ENCODE measurements around the gene SIM1. TPM values are rescaled to one million over a fixed set of nuclear protein-coding genes. Genes with fewer than 3 reads are reported as not detected.
"Not testable (repeated sequence)": the region's sequence is repeated elsewhere in the genome, so short reads cannot be mapped to it uniquely, and the experiment has no call there.

The SIM1 gene
- total RNA-seq, 1 experiment from 2014 or later: not detected

- DNase-seq (ENCODE audit: low read depth, low spot score): no peak
- in situ Hi-C loops (cut with HindIII; ENCODE audit: low pct_unique_long_range_greater_than_20kb, low sequenced_read_pairs): no loop called here
Observed at GRCh38 chr6:100388868-100389519, 75.7 kb downstream of the SIM1 start.

GRCh38 chr6:100382767-100383195 is 81.9 kb downstream of the SIM1 start:
- in situ Hi-C loops (cut with HindIII; ENCODE audit: low pct_unique_long_range_greater_than_20kb, low sequenced_read_pairs): no loop called here
- no peak for DNase-seq (ENCODE audit: low read depth, low spot score)

DNA sequence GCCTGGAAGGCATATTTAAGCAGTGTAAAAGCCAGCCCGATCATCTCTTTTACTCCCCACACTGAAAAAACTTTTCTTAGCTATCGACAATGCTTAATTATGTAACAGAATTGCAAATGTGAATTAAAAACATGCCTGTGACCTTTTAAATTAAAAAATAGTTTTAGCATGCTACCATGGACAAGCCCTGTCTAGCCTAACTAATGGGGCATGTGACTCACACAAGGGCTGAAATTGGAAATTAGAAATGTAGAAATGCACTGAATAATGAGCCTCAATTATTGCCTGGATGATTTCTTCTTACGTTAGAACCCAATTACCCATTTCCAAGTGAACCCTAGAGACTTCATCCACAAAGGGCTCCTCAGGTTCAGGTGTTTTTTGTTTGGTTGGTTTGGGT is 82.7 kb downstream of the SIM1 start:
- in situ Hi-C loops (cut with HindIII; ENCODE audit: low pct_unique_long_range_greater_than_20kb, low sequenced_read_pairs): no loop called here
- no peak for DNase-seq (ENCODE audit: low read depth, low spot score)

GRCh38 chr6:100381111-100381510 is 83.6 kb downstream of the SIM1 start:
- DNase-seq (ENCODE audit: low read depth, low spot score): no peak
- in situ Hi-C loops (cut with HindIII; ENCODE audit: low pct_unique_long_range_greater_than_20kb, low sequenced_read_pairs): no loop called here

- in situ Hi-C loops (cut with HindIII; ENCODE audit: low pct_unique_long_range_greater_than_20kb, low sequenced_read_pairs): no loop called here
- DNase-seq (ENCODE audit: low read depth, low spot score): no peak
Observed at GRCh38 chr6:100379386-100379785, 85.3 kb downstream of the SIM1 start.

GRCh38 chr6:100378576-100378975 is 86.1 kb downstream of the SIM1 start:
- DNase-seq (ENCODE audit: low read depth, low spot score): no peak
- in situ Hi-C loops (cut with HindIII; ENCODE audit: low pct_unique_long_range_greater_than_20kb, low sequenced_read_pairs): no loop called here

GRCh38 chr6:100376103-100376502 is 88.6 kb downstream of the SIM1 start:
- DNase-seq (ENCODE audit: low read depth, low spot score): no peak
- in situ Hi-C loops (cut with HindIII; ENCODE audit: low pct_unique_long_range_greater_than_20kb, low sequenced_read_pairs): no loop called here

- DNase-seq (ENCODE audit: low read depth, low spot score): no peak
- in situ Hi-C loops (cut with HindIII; ENCODE audit: low pct_unique_long_range_greater_than_20kb, low sequenced_read_pairs): no loop called here
Observed at GRCh38 chr6:100372326-100373091, 92.2 kb downstream of the SIM1 start.

DNA sequence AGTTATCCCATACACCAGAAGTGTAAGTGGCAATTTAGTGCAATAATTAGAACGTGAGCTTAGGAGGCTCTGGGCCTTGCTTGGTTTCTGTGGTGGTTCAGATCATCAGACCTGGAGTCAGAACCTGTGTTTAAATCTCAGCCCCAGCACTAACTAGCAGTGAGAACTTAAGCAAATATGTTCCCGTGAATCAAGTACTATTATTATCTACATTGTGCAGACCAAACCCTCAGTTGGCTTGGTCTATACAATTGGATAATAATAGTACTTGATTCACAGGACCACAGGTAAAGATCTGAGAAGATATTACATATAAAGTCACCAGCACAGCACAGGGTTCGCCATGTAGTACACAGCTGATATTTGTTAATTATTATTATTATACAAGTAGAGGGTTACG is 93.1 kb downstream of the SIM1 start:
- DNase-seq (ENCODE audit: low read depth, low spot score): no peak
- in situ Hi-C loops (cut with HindIII; ENCODE audit: low pct_unique_long_range_greater_than_20kb, low sequenced_read_pairs): no loop called here

GRCh38 chr6:100370265-100370664 is 94.5 kb downstream of the SIM1 start:
- DNase-seq (ENCODE audit: low read depth, low spot score): peak; percentile 26
- in situ Hi-C loops (cut with HindIII; ENCODE audit: low pct_unique_long_range_greater_than_20kb, low sequenced_read_pairs): no loop called here

GRCh38 chr6:100366419-100366818 is 98.3 kb downstream of the SIM1 start:
- in situ Hi-C loops (cut with HindIII; ENCODE audit: low pct_unique_long_range_greater_than_20kb, low sequenced_read_pairs): no loop called here
- no peak for DNase-seq (ENCODE audit: low read depth, low spot score)

DNA sequence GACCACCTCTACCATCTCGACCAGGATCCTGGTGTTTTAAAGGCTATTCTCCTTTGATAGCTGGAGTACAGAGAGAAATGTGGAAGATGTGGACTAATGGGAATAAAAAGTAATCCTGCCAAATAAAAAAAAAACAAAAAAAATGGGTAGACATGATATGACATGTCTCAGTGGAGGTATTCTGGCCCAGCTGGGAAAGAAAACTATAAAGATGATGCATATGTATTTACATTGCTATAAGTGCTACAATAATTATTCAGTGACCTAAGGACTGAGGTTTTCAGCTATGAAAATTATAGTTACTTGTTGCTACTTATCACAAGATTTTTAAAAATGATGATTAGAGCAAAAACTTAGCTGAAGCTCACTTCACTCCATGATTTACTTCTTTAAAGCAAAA is 101.1 kb downstream of the SIM1 start:
- DNase-seq (ENCODE audit: low read depth, low spot score): no peak
- in situ Hi-C loops (cut with HindIII; ENCODE audit: low pct_unique_long_range_greater_than_20kb, low sequenced_read_pairs): no loop called here

DNA sequence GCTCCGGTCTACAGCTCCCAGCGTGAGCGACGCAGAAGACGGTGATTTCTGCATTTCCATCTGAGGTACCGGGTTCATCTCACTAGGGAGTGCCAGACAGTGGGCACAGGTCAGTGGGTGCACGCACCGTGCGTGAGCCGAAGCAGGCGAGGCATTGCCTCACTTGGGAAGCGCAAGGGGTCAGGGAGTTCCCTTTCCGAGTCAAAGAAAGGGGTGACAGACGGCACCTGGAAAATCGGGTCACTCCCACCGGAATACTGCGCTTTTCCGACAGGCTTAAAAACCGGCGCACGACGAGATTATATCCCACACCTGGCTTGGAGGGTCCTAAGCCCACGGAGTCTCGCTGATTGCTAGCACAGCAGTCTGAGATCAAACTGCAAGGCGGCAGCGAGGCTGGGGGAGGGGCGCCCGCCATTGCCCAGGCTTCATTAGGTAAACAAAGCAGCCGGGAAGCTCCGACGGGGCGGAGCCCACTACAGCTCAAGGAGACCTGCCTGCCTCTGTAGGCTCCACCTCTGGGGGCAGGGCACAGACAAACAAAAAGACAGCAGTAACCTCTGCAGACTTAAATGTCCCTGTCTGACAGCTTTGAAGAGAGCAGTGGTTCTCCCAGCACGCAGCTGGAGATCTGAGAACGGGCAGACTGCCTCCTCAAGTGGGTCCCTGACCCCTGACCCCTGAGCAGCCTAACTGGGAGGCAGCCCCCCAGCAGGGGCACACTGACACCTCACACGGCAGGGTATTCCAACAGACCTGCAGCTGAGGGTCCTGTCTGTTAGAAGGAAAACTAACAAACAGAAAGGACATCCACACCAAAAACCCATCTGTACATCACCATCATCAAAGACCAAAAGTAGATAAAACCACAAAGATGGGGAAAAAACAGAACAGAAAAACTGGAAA is 109.7 kb downstream of the SIM1 start:
- DNase-seq (ENCODE audit: low read depth, low spot score); in situ Hi-C loops (cut with HindIII; ENCODE audit: low pct_unique_long_range_greater_than_20kb, low sequenced_read_pairs): not testable (repeated sequence)

DNA sequence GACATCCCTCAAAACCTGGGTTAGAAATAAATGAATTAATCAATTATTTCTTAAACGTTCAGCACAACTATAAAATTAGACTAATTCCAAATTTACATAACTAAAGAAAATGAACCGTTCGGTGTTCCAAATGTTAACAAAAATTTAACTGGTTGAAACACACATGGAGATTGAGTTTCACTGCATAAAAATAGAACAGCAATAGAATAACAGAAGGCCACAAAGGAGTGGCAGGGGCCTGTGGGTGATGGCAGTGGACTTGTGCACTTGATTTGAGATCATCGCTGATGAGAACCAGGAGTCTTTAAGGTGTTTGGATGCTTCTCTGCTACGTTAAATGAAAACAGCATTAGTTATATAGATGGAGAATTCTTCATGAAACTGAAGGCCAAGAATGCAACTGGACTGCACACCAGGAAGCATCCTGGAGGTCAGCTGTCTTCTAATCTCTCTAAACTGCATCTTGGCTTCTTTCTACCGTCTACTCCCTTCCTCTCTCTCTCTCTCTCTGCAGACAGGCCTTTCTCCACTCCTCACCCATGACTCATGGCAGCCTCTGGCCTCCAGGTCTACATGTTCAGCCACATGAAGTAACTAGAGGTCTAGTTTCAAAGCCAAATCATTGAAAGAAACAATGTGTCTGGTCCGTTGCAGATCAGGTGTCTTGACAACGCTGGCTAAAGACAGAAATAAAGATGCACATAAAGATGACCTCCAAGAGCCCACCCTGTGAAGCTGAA is 111.3 kb downstream of the SIM1 start:
- in situ Hi-C loops (cut with HindIII; ENCODE audit: low pct_unique_long_range_greater_than_20kb, low sequenced_read_pairs): no loop called here
- DNase-seq (ENCODE audit: low read depth, low spot score): no peak

DNA sequence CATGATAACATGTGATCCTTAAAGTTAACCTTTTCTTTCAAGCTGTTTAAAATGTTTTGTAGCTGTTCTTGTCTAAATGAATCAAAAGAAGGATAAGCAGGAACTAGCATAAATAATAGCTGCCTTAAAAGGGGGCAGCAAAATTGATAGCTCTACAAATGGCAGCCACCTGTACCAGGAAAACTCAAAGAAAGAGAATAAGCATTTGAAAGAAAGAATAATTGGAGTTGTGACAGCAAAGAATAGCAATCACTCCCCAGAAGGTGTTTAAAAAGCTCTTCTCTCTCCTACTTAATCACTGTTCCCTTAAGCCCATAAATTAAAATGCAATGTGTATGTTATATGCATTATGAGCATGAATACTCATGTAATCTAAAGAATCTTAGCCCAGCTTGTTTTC is 114.6 kb downstream of the SIM1 start:
- in situ Hi-C loops (cut with HindIII; ENCODE audit: low pct_unique_long_range_greater_than_20kb, low sequenced_read_pairs): no loop called here
- no peak for DNase-seq (ENCODE audit: low read depth, low spot score)

DNA sequence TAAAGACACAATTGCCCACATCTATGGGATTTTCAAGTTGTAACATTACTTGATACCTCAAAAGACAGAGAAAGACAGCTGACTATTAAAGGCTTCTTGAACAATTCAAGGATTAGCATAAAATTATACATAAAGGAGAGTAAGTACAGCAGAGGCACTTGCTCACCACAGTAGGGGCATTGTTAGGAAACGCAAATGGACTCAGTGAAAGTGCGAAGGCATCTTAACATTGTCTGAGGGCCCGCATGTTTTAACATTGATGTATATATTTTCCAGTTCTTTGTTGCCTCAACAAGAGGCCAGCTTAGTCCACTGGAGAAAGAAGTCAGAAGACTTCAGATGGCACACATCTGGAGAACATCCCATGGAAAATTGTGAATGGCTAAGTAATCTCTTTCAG is 115.4 kb downstream of the SIM1 start:
- DNase-seq (ENCODE audit: low read depth, low spot score): no peak
- in situ Hi-C loops (cut with HindIII; ENCODE audit: low pct_unique_long_range_greater_than_20kb, low sequenced_read_pairs): no loop called here

DNA sequence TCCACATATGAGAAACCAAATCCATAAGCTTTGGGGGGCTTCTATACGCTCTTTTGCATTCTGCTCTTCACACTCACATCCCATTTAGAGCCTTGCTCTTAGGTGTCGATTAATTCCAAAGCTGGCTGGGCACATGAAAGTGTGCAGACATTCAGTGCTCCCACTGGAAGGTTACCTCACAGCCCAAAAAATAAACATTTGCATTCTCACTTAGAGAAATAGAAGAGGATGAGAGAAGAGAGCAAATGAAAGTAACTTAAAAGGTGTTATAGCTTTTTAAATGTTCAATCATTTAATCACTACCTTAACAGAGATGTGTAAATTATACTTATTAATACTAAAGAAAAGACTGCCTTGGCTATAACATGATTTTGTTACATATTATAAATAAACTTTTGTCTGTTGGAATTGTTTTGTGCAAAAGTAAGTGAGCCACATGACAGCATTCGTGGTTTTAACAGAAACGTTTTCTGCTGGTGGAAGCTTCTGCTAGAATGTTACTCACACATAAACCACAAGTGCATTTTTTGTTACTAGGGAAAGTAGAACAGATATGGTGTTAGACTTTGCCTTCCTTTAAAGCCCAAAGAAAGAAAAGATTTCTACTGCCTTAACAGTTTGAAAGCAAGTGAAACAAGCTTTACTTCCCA is 116.7 kb downstream of the SIM1 start:
- in situ Hi-C loops (cut with HindIII; ENCODE audit: low pct_unique_long_range_greater_than_20kb, low sequenced_read_pairs): no loop called here
- no peak for DNase-seq (ENCODE audit: low read depth, low spot score)
